Measurements from ENCODE around the gene G0S2. TPM values are rescaled to one million over a fixed set of nuclear protein-coding genes. Genes with fewer than 3 reads are reported as not detected.

Gene G0S2
- total and polyA plus RNA-seq, 9 of the 15 experiments (the other 6 are each of a cell fraction or from before 2014, with no cell fraction given), result 0.18 to 65.6 (median 11.4) TPM

DNA sequence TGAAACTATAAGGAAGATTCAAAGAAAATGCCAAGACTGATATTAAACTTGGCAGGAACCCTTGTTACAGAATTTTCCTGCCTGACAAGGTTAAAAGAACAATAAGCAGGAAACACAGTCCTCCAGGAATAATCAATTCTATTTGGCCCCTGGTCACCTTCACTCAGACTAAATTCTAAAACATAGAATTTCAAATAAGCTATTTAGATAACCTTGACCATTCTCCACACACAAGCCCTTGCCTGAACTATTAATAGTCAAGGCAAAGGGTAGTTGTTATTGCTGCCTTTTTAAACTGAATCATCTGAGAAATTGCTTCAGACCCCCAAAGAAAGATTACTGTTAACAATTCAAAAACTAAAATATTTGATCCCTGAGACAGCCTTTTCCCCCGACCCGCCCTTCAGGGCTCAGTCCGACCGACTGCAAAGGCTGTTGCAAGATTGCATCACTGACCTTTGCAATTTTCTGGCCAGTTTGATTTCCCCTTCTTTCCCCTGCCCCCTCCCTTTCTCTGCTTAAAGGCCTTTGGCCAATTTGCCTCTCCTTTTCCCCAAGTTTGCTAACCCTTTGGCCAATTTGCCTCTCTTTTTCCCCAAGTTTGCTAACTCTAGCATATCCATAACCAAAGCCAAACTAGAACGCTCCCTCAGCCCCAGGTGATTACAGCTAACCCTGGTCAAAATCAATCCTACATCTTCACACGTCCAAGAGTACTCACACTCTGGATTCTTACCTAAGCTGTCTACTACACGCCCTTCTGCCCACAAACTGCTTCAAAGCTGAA, 1.4 kb upstream of the G0S2 start (continued):
- TF ChIP-seq SNRNP70 (optimal IDR thresholded peaks at IDR 0.05; ENCODE audit: low read depth, low read length) (no peak), KAT8 (IDR thresholded peaks at IDR 0.05; ENCODE audit: low read depth) (no peak), LARP7 (IDR thresholded peaks at IDR 0.05) (no peak; the same call in 1 of the 2 replicates), ZNF184 (CRISPR knock-in tag; IDR thresholded peaks at IDR 0.05) (no peak), ZNF318 (IDR thresholded peaks at IDR 0.05; ENCODE audit: borderline replicate concordance in 1 of 2, low read depth in 1 of 2) (peak in 1 of 2 experiments; percentile 42; a peak in 2 of 4 replicates), NFRKB (IDR thresholded peaks at IDR 0.05; ENCODE audit: low read depth) (peak; percentile 89), MAFG (tag; conservative IDR thresholded peaks at IDR 0.05) (no peak), ZNF75A (CRISPR knock-in tag; IDR thresholded peaks at IDR 0.05) (no peak), TBL1XR1 (IDR thresholded peaks at IDR 0.05; ENCODE audit: low read length in 2 of 2) (peak in 1 of 2 experiments; percentile 54; a peak in 1 of 4 replicates), ETV6 (IDR thresholded peaks at IDR 0.05; ENCODE audit: borderline replicate concordance in 1 of 2, low read depth in 2 of 2, low read length in 1 of 2) (peak in 1 of 2 experiments; percentile 56; a peak in 1 of 4 replicates), ETV6 (CRISPR knock-in tag; IDR thresholded peaks at IDR 0.05; ENCODE audit: borderline replicate concordance) (no peak), POLR3G (IDR thresholded peaks at IDR 0.05; ENCODE audit: extremely low read depth, insufficient read length, insufficient replicate concordance) (no peak), HLTF (IDR thresholded peaks at IDR 0.05) (no peak), FUS (optimal IDR thresholded peaks at IDR 0.05; ENCODE audit: low read depth, low read length) (no peak)
- TF ChIP-seq, protein P1, sequence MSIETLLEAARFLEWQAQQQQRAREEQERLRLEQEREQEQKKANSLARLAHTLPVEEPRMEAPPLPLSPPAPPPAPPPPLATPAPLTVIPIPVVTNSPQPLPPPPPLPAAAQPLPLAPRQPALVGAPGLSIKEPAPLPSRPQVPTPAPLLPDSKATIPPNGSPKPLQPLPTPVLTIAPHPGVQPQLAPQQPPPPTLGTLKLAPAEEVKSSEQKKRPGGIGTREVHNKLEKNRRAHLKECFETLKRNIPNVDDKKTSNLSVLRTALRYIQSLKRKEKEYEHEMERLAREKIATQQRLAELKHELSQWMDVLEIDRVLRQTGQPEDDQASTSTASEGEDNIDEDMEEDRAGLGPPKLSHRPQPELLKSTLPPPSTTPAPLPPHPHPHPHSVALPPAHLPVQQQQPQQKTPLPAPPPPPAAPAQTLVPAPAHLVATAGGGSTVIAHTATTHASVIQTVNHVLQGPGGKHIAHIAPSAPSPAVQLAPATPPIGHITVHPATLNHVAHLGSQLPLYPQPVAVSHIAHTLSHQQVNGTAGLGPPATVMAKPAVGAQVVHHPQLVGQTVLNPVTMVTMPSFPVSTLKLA (conservative IDR thresholded peaks at IDR 0.05), result no peak
- TF ChIP-seq, protein P2, sequence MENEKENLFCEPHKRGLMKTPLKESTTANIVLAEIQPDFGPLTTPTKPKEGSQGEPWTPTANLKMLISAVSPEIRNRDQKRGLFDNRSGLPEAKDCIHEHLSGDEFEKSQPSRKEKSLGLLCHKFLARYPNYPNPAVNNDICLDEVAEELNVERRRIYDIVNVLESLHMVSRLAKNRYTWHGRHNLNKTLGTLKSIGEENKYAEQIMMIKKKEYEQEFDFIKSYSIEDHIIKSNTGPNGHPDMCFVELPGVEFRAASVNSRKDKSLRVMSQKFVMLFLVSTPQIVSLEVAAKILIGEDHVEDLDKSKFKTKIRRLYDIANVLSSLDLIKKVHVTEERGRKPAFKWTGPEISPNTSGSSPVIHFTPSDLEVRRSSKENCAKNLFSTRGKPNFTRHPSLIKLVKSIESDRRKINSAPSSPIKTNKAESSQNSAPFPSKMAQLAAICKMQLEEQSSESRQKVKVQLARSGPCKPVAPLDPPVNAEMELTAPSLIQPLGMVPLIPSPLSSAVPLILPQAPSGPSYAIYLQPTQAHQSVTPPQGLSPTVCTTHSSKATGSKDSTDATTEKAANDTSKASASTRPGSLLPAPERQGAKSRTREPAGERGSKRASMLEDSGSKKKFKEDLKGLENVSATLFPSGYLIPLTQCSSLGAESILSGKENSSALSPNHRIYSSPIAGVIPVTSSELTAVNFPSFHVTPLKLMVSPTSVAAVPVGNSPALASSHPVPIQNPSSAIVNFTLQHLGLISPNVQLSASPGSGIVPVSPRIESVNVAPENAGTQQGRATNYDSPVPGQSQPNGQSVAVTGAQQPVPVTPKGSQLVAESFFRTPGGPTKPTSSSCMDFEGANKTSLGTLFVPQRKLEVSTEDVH (IDR thresholded peaks at IDR 0.05; ENCODE audit: low read depth, partially characterized antibody), result no peak

All from K562 (cell line).